Hindlimb muscle (tissue), 1 donor: ENCODE results near the gene FRMD6. TPM values are rescaled to one million over a fixed set of nuclear protein-coding genes. Genes with fewer than 3 reads are reported as not detected.
A peak's percentile ranks its signal among the peaks of the same experiment; 100 is the strongest.
"Not testable (repeated sequence)": the region's sequence is repeated elsewhere in the genome, so short reads cannot be mapped to it uniquely, and the experiment has no call there.

Experiments
- DNase-seq: peaks from one replicate; pipeline ENCODE4 v3.0.0-alpha.2; 2013
- polyA plus RNA-seq: library from polyadenylated mRNA; unstranded; fragments of 120-200 nt; gene quantifications from one replicate; pipeline ENCODE4 v1.2.1, GENCODE V29; 2013; ENCODE audit not compliant: insufficient read length

The FRMD6 gene
- polyA plus RNA-seq, 1 donor: 25.7 TPM

- DNase-seq: no peak
These were observed 20.7 kb upstream of the FRMD6 start for GRCh38 chr14:51630987-51631386.

GRCh38 chr14:51633298-51633697 lies 18.4 kb upstream of the FRMD6 start:
- DNase-seq: not testable (repeated sequence)

DNA sequence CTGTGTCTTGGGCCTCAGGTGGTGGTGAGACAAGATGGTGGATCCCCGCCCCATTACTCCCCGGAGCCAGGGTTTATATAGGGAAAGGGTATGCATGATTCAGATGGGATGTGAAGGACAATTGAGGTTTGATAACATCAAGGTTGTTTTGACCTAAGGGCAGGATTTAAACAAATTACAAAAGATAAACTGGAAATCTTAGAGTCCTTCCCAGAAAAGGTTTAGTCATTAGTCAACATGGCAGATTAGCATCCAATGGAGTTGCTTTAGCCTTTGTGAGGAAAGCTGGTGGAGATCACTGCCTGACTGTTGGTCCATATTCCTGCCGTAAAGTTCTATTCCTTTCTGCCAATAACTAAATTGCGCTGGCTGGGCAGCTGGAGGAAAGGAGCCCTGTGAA lies 15.6 kb upstream of the FRMD6 start:
- DNase-seq: no peak

DNA sequence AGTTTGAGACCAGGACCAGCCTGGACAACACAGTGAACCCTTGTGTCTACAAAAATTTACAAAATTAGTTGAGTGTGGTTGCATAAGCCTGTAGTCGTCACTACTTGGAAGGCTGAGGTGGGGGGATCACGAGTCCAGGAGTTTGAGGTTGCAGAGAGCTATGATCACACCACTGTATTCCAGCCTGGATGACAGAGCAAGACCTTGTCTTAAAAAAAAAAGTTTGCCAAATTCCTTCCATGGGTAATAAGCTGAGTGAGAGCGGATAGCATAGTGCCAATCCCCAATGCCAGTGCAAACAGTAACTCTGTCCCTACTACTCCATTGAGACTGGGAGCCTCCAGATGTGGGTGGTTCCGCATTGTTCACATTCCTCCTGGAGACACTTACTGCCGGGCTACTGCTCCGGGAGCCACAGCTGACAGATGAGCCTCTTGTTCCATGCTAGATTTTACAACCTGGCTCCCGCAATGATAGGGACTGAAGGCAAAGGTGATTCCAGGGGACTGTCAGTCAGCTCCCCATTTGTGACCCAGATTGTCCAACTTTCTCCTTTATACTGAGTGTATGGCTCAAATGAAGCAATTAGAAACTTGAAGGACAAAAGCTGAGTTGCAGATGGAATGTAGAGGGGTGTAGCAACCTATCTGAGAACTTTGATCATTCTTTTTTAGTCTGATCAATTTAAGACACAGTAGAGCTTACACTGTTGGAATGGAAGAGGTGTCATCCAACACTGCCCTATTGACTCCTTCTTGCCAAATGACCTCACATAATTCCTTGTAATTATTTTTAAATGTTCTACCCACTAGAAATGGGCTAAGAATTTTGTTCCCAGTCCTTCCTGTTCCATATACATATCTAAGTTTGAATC lies 13.4 kb upstream of the FRMD6 start:
- DNase-seq: no peak

DNA sequence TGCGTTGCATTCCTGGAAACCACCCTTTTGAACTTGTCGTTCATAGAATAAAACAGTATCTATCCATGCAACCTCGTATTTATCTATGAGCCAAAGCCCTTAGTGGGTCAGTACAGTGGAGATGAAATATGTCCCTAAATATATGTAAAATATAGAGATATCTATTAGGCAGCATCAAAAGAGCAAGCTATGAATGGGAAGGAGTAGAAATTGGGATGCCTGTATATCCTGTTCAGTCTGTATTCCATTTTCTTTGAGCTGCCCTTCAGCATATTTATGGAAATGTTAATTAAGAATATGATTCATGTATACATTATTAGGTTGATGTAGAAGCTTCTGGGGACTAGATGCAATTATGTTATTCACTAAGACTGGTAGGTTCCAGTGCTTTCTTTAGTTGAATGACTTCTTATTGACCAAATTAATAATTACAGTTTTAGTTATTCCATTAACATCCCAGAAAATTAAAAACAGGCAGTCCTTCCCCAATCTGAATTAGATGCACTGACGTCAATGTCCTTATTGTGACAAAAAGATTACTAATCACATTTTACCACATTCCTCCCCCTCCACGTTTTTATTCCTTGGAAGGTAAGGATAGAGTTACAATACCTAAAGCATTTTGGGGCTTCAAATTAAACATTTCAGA lies 11.9 kb upstream of the FRMD6 start:
- DNase-seq: no peak

DNA sequence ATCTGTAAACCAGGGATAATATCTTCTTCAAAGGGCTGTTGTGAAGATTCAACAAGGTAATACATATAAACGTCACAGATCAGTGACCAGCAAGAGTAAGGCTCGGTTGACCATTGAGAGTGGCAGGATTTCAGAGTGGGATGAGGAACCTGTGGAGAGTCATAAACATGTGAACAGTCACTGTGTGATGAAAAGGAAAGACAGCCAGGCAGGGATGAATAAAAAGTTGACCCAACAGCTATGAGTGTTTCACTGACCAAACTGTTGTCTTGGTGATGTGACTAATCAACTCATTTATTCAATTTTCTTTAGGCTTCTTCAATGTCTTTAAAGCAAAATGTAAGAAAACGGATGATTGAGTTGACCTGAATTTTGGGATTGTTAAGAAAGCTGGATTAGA lies 8.6 kb upstream of the FRMD6 start:
- no peak for DNase-seq

DNA sequence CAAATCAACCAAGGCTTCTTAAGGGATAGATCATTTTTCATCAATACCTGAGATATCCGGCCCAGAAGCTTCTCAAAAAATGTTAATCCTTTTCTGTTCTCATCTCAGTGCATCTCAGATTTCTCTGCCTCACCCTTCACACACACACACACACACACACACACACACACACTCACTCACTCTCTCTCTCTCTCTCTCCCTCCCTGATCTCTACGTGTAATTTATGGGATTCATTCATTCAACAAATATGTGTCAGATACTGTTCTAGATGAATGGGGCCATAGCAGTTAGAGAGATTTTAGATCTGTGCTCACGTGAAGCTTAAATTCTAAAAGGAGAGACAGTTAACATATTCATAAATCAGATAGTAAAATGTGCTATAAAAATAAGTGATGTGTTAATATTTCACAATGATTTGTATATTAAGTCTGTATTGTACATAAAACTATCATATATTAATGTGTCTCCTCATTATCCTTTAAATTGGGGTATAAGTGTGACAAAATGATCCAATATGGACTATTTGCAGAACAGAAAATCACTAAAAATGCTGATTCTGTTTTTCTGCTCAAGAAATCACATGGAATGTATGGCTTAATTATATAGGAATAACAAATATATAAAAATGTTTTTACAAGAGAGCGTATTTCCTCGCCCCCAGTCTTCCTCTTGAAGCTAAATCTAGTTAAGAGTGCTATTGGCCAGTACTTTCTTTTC lies 7.3 kb upstream of the FRMD6 start:
- no peak for DNase-seq

GRCh38 chr14:51648296-51648695 lies 3.4 kb upstream of the FRMD6 start:
- DNase-seq: no peak

DNA sequence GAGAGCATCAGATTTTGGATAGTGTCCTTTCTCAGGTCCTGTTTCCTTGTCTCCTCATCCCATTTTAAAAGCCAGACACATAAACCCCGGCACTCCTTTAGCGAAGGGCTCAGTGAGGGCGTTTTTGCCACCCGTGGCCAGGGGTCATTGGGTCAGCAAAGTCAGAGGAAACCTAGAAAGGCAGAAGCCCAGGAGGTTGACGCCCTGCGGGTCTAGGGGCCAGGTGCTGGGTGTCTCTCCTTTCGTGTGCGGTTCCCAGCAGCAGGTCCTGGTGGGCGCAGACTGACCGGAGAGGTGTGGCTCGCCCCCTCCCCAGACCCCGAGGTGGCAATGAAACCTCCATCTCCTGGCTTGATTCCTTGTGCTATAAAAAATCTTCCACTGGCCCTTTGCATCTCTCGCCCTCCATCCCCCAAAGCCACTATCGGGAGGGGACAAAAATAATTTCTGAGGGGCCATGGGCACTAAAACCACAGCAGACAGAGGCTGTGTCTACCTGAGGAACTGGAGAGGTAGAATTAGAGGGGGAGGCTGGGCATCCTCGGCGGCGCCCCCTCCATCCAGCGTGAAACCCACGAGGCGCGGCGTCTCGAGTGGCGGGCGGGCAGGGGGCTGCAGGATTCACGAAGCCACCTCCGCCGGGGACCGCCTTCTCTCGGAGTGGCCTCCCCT lies 858 bp upstream of the FRMD6 start:
- DNase-seq: no peak

- peak; percentile 49 for DNase-seq
These were observed 713 bp downstream of the FRMD6 start for GRCh38 chr14:51652168-51653078.

DNA sequence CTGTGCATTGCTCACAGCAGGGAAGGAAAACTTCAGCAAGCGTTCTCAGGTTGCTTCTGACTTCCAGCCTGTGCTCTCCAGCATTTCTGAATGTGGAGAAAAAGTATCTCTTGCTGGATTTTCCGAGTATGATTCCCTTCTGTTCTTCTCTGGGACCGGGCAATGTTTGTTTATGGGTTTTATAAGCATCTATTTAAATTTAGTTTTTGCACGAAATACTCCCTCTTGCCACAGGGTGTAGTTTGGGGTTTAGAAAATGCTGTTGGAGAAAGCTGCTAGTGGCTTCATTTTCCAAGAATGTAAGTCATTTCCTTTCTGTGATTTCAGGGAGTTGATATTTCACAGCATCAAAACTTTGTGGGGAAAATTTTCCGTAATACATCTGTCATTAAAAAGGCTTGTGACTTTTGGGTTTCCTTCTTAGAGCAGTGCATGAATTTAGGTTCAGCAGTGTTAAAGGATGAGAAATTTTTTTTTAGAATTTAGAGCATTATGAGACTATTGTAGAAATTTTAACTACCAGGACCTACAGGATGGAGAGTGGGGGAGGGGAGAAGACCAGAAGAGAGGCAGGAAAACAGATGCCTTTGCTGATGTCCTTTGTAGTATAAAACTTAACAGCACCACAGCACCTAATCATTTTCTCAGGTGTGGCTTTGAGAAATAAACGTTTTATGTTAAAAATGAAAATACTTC lies 1.5 kb downstream of the FRMD6 start:
- DNase-seq: peak; percentile 64

GRCh38 chr14:51653775-51654532 lies 2.2 kb downstream of the FRMD6 start:
- DNase-seq: no peak

DNA sequence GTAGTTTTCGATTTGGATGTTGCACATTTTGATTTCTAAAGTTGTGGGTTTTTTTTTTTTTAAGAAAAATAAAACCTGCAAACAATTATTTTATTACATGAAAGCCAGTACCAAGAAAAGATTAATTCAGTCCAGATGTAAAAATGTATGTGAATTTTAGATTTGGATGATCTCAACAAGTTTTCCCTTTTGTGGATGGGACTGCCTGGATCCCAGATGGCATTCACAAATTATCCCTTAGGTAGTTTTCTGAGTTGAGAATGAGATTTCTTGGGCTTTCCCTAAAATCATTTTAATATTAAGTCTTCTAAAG lies 2.8 kb downstream of the FRMD6 start:
- no peak for DNase-seq

GRCh38 chr14:51657762-51658161 lies 6.1 kb downstream of the FRMD6 start:
- DNase-seq: no peak

GRCh38 chr14:51658441-51659173 lies 6.9 kb downstream of the FRMD6 start:
- DNase-seq: no peak

GRCh38 chr14:51660741-51661140 lies 9.0 kb downstream of the FRMD6 start:
- no peak for DNase-seq

- DNase-seq: no peak
These were observed 9.8 kb downstream of the FRMD6 start for GRCh38 chr14:51661504-51661903.

DNA sequence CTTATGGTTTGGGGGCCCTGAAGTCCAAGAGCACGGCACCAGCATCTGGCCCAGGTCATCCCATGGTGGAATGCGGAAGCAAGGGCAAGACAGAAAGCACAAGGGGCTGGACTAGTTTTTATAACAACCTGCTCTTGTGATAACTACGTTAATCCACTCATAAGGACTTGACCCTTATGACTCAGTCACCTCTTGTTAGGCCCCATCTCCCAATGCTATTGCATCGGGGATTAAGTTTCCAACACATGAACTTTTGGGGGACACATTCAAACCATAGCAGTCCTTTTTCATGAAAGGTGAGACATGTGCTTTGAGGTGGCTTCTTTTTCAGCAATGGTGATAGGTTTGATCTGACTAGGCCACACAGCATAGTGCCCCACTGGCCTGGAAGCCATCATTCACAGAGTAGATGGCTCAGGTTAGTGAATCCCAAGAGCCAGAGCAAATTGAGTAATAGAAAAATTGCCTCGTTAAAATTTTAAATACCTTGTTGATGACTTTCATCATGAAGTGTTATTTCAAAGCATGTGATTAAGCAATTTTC lies 12.1 kb downstream of the FRMD6 start:
- no peak for DNase-seq

GRCh38 chr14:51666070-51666469 lies 14.4 kb downstream of the FRMD6 start:
- DNase-seq: no peak

- no peak for DNase-seq
These were observed 15.1 kb downstream of the FRMD6 start for GRCh38 chr14:51666826-51667225.
